ENCODE results near the gene MDM1.

DNA sequence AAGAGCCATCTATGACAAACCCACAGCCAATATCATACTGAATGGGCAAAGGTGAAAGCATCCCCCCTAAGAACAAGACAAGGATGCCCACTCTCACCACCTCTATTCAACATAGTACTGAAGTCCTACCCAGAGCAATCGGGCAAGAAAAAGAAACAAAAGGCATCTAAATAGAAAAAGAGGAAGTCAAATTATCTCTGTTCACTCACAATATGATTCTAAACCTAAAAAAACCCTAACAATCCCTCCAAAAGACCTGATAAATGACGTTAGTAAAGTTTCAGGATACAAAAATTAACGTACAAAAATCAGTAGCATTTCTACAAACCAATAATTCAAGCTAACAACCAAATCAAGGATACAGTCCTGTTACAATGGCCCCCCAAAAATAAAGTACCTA, 26.9 kb downstream of the MDM1 start:
- TF ChIP-seq ZNF263 (CRISPR knock-in tag; IDR thresholded peaks at IDR 0.05) (no peak), ZNF644 (CRISPR knock-in tag; IDR thresholded peaks at IDR 0.05; ENCODE audit: low read depth) (no peak), MXI1 (IDR thresholded peaks at IDR 0.05; ENCODE audit: borderline replicate concordance, low read depth, low read length) (no peak), ZSCAN30 (CRISPR knock-in tag; IDR thresholded peaks at IDR 0.05) (no peak), SRF (IDR thresholded peaks at IDR 0.05; ENCODE audit: low read depth, low read length) (no peak), ZC3H4 (CRISPR knock-in tag; IDR thresholded peaks at IDR 0.05; ENCODE audit: borderline replicate concordance) (no peak), AKAP8 (CRISPR knock-in tag; IDR thresholded peaks at IDR 0.05) (no peak), HNRNPLL (IDR thresholded peaks at IDR 0.05; ENCODE audit: low read depth, low read length, poor library complexity, severe bottlenecking) (no peak), HNRNPK (IDR thresholded peaks at IDR 0.05; ENCODE audit: low read depth, low read length, poor library complexity, severe bottlenecking) (no peak)
- TF ChIP-seq, protein P1, sequence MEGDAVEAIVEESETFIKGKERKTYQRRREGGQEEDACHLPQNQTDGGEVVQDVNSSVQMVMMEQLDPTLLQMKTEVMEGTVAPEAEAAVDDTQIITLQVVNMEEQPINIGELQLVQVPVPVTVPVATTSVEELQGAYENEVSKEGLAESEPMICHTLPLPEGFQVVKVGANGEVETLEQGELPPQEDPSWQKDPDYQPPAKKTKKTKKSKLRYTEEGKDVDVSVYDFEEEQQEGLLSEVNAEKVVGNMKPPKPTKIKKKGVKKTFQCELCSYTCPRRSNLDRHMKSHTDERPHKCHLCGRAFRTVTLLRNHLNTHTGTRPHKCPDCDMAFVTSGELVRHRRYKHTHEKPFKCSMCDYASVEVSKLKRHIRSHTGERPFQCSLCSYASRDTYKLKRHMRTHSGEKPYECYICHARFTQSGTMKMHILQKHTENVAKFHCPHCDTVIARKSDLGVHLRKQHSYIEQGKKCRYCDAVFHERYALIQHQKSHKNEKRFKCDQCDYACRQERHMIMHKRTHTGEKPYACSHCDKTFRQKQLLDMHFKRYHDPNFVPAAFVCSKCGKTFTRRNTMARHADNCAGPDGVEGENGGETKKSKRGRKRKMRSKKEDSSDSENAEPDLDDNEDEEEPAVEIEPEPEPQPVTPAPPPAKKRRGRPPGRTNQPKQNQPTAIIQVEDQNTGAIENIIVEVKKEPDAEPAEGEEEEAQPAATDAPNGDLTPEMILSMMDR (CRISPR knock-in tag; IDR thresholded peaks at IDR 0.05) = no peak
- TF ChIP-seq, protein P2, sequence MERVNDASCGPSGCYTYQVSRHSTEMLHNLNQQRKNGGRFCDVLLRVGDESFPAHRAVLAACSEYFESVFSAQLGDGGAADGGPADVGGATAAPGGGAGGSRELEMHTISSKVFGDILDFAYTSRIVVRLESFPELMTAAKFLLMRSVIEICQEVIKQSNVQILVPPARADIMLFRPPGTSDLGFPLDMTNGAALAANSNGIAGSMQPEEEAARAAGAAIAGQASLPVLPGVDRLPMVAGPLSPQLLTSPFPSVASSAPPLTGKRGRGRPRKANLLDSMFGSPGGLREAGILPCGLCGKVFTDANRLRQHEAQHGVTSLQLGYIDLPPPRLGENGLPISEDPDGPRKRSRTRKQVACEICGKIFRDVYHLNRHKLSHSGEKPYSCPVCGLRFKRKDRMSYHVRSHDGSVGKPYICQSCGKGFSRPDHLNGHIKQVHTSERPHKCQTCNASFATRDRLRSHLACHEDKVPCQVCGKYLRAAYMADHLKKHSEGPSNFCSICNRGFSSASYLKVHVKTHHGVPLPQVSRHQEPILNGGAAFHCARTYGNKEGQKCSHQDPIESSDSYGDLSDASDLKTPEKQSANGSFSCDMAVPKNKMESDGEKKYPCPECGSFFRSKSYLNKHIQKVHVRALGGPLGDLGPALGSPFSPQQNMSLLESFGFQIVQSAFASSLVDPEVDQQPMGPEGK (CRISPR knock-in tag; IDR thresholded peaks at IDR 0.05) = no peak
- TF ChIP-seq, protein P3, sequence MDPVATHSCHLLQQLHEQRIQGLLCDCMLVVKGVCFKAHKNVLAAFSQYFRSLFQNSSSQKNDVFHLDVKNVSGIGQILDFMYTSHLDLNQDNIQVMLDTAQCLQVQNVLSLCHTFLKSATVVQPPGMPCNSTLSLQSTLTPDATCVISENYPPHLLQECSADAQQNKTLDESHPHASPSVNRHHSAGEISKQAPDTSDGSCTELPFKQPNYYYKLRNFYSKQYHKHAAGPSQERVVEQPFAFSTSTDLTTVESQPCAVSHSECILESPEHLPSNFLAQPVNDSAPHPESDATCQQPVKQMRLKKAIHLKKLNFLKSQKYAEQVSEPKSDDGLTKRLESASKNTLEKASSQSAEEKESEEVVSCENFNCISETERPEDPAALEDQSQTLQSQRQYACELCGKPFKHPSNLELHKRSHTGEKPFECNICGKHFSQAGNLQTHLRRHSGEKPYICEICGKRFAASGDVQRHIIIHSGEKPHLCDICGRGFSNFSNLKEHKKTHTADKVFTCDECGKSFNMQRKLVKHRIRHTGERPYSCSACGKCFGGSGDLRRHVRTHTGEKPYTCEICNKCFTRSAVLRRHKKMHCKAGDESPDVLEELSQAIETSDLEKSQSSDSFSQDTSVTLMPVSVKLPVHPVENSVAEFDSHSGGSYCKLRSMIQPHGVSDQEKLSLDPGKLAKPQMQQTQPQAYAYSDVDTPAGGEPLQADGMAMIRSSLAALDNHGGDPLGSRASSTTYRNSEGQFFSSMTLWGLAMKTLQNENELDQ (CRISPR knock-in tag; IDR thresholded peaks at IDR 0.05; ENCODE audit: borderline replicate concordance) = no peak
